Mucosa of descending colon (tissue), 3 donors: Measurements from ENCODE around the gene SLC35E1. TPM values are rescaled to one million over a fixed set of nuclear protein-coding genes. Genes with fewer than 3 reads are reported as not detected.

ENCODE experiments used
- ATAC-seq: fragments of 200-7000 bp; cut with Tn5 transposase; one replicate; pipeline ENCODE4 v1.9.1; 2020; ENCODE audit warnings: mild to moderate bottlenecking, moderate library complexity
- DNase-seq, 3 donors: peaks; one replicate each; pipeline ENCODE4 v3.0.0-alpha.2; 2020
- H3K36me3 ChIP-seq: fragments of 200-600 bp; one replicate; pipeline ENCODE4 v1.8.0; 2021; ENCODE audit warnings: low read depth, mild to moderate bottlenecking
- H3K4me1 ChIP-seq: fragments of 200-600 bp; one replicate; pipeline ENCODE4 v1.8.0; 2021; ENCODE audit warnings: low read depth, mild to moderate bottlenecking
- H3K4me3 ChIP-seq: fragments of 200-600 bp; one replicate; pipeline ENCODE4 v1.8.0; 2021; ENCODE audit warnings: mild to moderate bottlenecking
- H3K9me3 ChIP-seq: fragments of 200-600 bp; one replicate; pipeline ENCODE4 v1.8.0; 2021; ENCODE audit warnings: mild to moderate bottlenecking
- CTCF ChIP-seq: fragments of 200-600 bp; IDR thresholded peaks from one replicate; pipeline ENCODE4 v1.8.0; 2022; ENCODE audit warnings: antibody characterized with exemption, mild to moderate bottlenecking
- intact Hi-C, 2 donors: fragments of 100-400 bp; cut with DNase I in 1 of 2; cut with micrococcal nuclease in 1 of 2; formaldehyde crosslinking; loops; one replicate each; pipeline versions ENCODE4 v1.11.0 to v1.11.1; 2022; cut with DNase I, micrococcal nuclease
- total RNA-seq, 3 donors: library from RNA; stranded (reverse); fragmentation: NEBNext Ultra II Directional in 2 of 3; extraction: Animal tissue kit (Norgen Biotek cat#: 25700) in 2 of 3; gene quantifications; one replicate each; pipeline versions ENCODE4 v1.2.1 to v1.2.4, GENCODE V29; 2021 to 2023
- donor health status: DM: no; HTN: no; CAD: no; lungs with moderate emphysema.
- donor health status: DM: no; HTN: no; CAD: no.
- donor health status: DM: no; HTN: yes; CAD: no.

SLC35E1 gene
- total RNA-seq, 3 donors from 2014 or later, result 34.6 to 45.8 (median 44.0) TPM

DNA sequence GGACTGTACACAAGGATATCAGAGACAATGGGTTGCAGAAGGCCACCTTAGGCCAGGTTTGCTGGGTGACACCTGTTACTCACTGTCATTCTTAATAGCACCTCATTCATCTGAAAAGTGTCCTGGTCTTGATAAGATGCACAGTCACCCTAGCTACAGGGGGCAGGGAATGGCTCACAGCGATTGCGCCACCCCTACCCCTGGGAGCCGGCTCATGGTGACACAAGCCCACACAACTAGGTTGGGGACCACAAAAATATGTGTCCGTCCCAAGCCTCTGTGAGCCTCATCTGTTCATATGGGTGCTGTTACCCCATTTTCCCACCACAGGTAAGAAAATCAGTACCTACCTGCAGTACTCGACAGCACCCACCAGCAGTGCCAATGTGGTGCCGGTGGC is 32.4 kb upstream of the SLC35E1 start:
- DNase-seq, result no peak
- peaks cover 22% of the 10 kb centered on the region for H3K4me1 ChIP-seq
- H3K4me3 ChIP-seq, result no peak overlapping the region
- intact Hi-C loops, result no loop called here
- H3K36me3 ChIP-seq, result no peaks in the 10 kb centered on the region
- no peak for ATAC-seq
- no peak for TF ChIP-seq CTCF
- no peaks in the 10 kb centered on the region for H3K9me3 ChIP-seq

GRCh38 chr19:16603090-16603489 is 30.9 kb upstream of the SLC35E1 start:
- no peak overlapping the region for H3K4me3 ChIP-seq
- intact Hi-C loops, result no loop called here
- no peak for ATAC-seq
- TF ChIP-seq CTCF, result no peak
- DNase-seq, result no peak
- no peaks in the 10 kb centered on the region for H3K9me3 ChIP-seq
- H3K4me1 ChIP-seq, result peaks cover 18% of the 10 kb centered on the region
- H3K36me3 ChIP-seq, result no peaks in the 10 kb centered on the region

DNA sequence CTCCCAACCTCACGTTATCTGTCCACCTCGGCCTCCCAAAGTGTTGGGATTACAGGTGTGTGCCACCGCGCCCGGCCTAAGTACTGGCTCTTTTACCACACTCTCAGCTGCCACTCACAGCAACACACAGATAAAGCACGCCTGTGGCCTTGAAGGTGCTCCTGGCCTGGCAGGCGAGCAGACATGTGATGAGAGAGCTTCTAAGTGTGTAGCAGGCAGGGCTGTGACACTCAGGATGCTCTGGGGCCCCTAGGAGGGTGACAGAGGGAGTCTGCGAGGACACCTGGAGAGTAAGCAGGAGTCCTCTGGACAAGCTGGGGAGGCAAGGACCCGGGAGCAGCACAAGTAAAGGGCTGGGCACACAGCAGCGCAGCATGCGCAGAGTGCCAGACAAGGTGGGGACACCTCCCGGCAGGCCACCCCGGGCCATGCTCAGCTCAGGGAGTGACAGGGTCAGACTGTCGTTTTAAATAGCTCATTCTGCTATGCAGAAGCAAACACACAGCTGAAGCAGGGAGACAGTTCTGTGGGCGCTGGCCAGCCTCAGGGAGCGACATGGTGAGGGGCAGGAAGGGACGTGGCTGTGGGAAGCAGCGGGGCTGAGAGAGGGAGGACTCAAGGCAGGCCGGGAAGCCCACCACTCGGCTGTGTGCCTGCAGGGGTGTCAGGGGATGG is 29.3 kb upstream of the SLC35E1 start:
- peaks cover 11% of the 10 kb centered on the region for H3K4me1 ChIP-seq
- no peaks in the 10 kb centered on the region for H3K9me3 ChIP-seq
- DNase-seq, result no peak
- TF ChIP-seq CTCF, result no peak
- no peak for ATAC-seq
- no peak overlapping the region for H3K4me3 ChIP-seq
- no peaks in the 10 kb centered on the region for H3K36me3 ChIP-seq
- intact Hi-C loops, result no loop called here

DNA sequence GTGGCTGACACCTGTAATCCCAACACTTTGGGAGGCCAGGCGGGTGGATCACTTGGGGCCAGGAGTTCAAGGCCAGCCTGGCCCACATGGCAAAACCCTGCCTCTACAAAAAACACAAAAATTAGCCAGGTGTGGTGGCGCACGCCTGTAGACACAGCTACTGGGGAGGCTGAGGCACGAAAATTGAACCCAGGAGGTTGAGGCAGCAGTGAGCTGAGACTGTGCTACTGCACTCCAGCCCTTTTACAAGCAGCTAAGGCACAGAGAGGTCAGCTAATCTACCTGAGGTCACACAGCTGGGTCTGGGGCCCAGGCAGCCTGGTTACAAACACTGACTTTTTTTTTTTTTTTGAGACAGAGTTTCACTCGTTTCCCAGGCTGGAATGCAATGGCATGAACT is 28.6 kb upstream of the SLC35E1 start:
- H3K9me3 ChIP-seq, result no peaks in the 10 kb centered on the region
- intact Hi-C loops, result no loop called here
- peaks cover 9% of the 10 kb centered on the region for H3K4me1 ChIP-seq
- ATAC-seq (no peak), DNase-seq (no peak)
- H3K4me3 ChIP-seq, result no peak overlapping the region
- TF ChIP-seq CTCF, result no peak
- H3K36me3 ChIP-seq, result no peaks in the 10 kb centered on the region

DNA sequence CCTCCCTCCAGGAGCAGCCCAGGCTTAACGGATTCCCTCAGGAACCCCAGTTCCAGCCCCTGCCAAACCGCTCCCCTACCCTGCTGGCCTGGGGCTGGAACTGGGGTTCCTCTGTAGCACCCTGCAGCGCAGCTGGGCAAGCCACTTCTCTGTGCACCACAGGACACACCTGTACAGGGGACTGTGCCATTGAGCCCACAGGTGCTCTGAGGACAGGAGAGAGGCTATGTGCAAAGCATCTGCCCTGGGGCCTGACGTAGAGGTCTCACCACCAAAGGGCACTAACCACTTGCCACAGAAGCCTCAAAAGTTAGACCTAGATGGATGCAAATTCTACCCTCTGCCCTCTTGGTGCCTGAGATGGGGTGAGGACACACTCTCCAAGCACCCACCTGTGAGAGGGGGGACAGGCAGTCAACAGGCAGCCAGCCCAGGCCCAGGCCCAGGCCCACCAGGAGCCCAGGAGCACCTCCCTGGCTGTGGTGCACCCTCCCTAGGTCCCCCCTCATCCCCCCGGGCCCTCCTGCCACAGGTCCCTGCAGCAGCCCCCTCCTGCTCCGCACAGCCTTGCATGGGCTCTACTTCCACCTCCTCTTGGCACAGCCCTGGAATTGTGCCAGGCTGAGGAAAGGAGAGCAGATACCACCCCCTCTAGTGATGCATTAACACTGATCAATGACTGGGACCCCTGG is 27.6 kb upstream of the SLC35E1 start:
- intact Hi-C loops, result no loop called here
- H3K36me3 ChIP-seq, result no peaks in the 10 kb centered on the region
- peaks cover 8% of the 10 kb centered on the region for H3K4me1 ChIP-seq
- no peak overlapping the region for H3K4me3 ChIP-seq
- no peak for TF ChIP-seq CTCF
- ATAC-seq (peak; percentile 21), DNase-seq (no peak)
- H3K9me3 ChIP-seq, result no peaks in the 10 kb centered on the region
